Ovary (tissue), 9 donors: ENCODE results near the gene APBB1IP. TPM values are rescaled to one million over a fixed set of nuclear protein-coding genes. Genes with fewer than 3 reads are reported as not detected.
"Not testable (repeated sequence)": the region's sequence is repeated elsewhere in the genome, so short reads cannot be mapped to it uniquely, and the experiment has no call there.

Experiments
- DNase-seq, 5 donors: peaks; one replicate each; pipeline ENCODE4 v3.0.0-alpha.2; 2019 to 2020
- H3K27ac ChIP-seq, 2 donors: fragments of 200-600 bp; one replicate each; pipeline versions ENCODE4 v1.5.1 to v1.8.0; 2019 to 2022
- H3K27me3 ChIP-seq: fragments of 200-600 bp; one replicate; pipeline ENCODE4 v1.8.0; 2022
- H3K36me3 ChIP-seq: fragments of 200-600 bp; sonication (generic); one replicate; pipeline ENCODE4 v1.5.1; 2019
- H3K4me1 ChIP-seq: one replicate; pipeline ENCODE4 v1.8.1; 2013; ENCODE audit warnings: mild to moderate bottlenecking, moderate library complexity; ENCODE audit not compliant: insufficient read depth
- H3K4me3 ChIP-seq: fragments of 200-600 bp; sonication (generic); one replicate; pipeline ENCODE4 v1.5.1; 2017
- H3K9me3 ChIP-seq, 2 donors: fragments of 200-600 bp in 1 of 2; sonication (generic) in 1 of 2; one replicate each; pipeline versions ENCODE4 v1.5.1 to v1.8.1; 2013 to 2019; ENCODE audit warnings: mild to moderate bottlenecking in 1 of 2, moderate library complexity in 1 of 2
- CTCF ChIP-seq, 3 donors: fragments of 450-650 bp in 2 of 3; fragments of 200-600 bp in 1 of 3; IDR thresholded peaks; one replicate each; pipeline versions ENCODE4 v1.5.1 to v1.8.0; 2016 to 2022; ENCODE audit warnings: antibody characterized with exemption in 3 of 3, mild to moderate bottlenecking in 1 of 3
- EP300 ChIP-seq: sonication (generic); formaldehyde crosslinking; IDR thresholded peaks from one replicate; pipeline ENCODE4 v1.6.1; 2017; ENCODE audit warnings: antibody characterized with exemption
- POLR2A ChIP-seq: fragments of 450-650 bp; IDR thresholded peaks from one replicate; pipeline ENCODE4 v1.6.1; 2017; ENCODE audit warnings: antibody characterized with exemption, mild to moderate bottlenecking, moderate library complexity
- WGBS, 3 donors: extraction: QIAGEN DNeasy Blood & Tissue Kit in 1 of 3; methylation state at CpG; one replicate each; pipeline versions ENCODE4 v1.1.5 to v1.1.7; 2013 to 2017; 5-methylcytosine and 5-hydroxymethylcytosine counted together
- intact Hi-C, 4 donors: fragments of 100-400 bp; cut with DNase I; formaldehyde crosslinking; loops; one replicate each; pipeline versions ENCODE4 v1.11.0 to v1.15.1; 2022 to 2023
- polyA plus RNA-seq, 2 donors: library from polyadenylated mRNA; stranded (reverse); fragments of 200-250 nt in 1 of 2; fragments of 350-450 nt in 1 of 2; fragmentation: Illumina TruSeq in 1 of 2; extraction: RNeasy Lipid Tissue Mini Kit (QIAGEN cat#74804) in 1 of 2; gene quantifications; one replicate each; pipeline ENCODE4 v1.2.3, GENCODE V29; 2013 to 2014
- total RNA-seq, 7 donors: library from RNA; depleted of rRNA in 2 of 7; stranded (reverse); fragments of >200 nt in 2 of 7; fragmentation: NEBNext Ultra II Directional in 3 of 7; extraction: Animal tissue kit (Norgen Biotek cat#: 25700) in 3 of 7; gene quantifications; one replicate each; pipeline versions ENCODE4 v1.1.0 to v1.2.4, GENCODE V29; 2016 to 2023
- donor health status: DM: no; HTN: no; CAD: no; lungs with moderate emphysema.
- donor health status: DM: no; HTN: no; CAD: no.
- donor health status: Bipolar disorder and iron deficiency.
- donor health status: DM: yes; HTN: yes; CAD: no.
- donor health status: DM: no; HTN: no; CAD: no.
- donor health status: DM: yes; HTN: yes; CAD: no.

Gene APBB1IP
- total and polyA plus RNA-seq, 9 donors = 0.64 to 10.2 (median 1.8) TPM

- Histone ChIP-seq H3K36me3 (no peaks in the 10 kb centered on the region), H3K27me3 (no peaks in the 10 kb centered on the region), H3K27ac (no peak overlapping the region), H3K4me3 (no peak overlapping the region), H3K9me3 (no peaks in the 10 kb centered on the region), H3K4me1 (no peaks in the 10 kb centered on the region)
- intact Hi-C loops = no loop called here
- TF ChIP-seq EP300 = no peak
- TF ChIP-seq CTCF (IDR thresholded peaks at IDR 0.05) = no peak
- no peak for TF ChIP-seq POLR2A
- WGBS, 3 donors = 81 to 85% (median 81%) methylated on average over 4 of the region's 4 CpGs
- no peak for DNase-seq
Measured at GRCh38 chr10:26574783-26575182, 136.6 kb downstream of the APBB1IP start.

- H3K27ac ChIP-seq, intact Hi-C loops, H3K4me1 ChIP-seq, DNase-seq, H3K36me3 ChIP-seq, H3K4me3 ChIP-seq, H3K9me3 ChIP-seq, H3K27me3 ChIP-seq: not testable (repeated sequence)
- 86 to 88% (median 87%) methylated on average over 6 of the region's 6 CpGs for WGBS, 3 donors
Measured at GRCh38 chr10:26578371-26578770, 140.2 kb downstream of the APBB1IP start.

GRCh38 chr10:26579256-26580063 lies 141.3 kb downstream of the APBB1IP start:
- TF ChIP-seq POLR2A (no peak), EP300 (no peak), CTCF (IDR thresholded peaks at IDR 0.05) (no peak)
- Histone ChIP-seq H3K27ac (no peak overlapping the region), H3K9me3 (no peaks in the 10 kb centered on the region), H3K4me3 (no peak overlapping the region), H3K36me3 (no peaks in the 10 kb centered on the region), H3K4me1 (no peaks in the 10 kb centered on the region), H3K27me3 (no peaks in the 10 kb centered on the region)
- no peak for DNase-seq
- intact Hi-C loops = no loop called here
- WGBS, 3 donors = 85 to 88% (median 87%) methylated on average over 26 of the region's 26 CpGs

- Histone ChIP-seq H3K9me3 (no peaks in the 10 kb centered on the region), H3K4me3 (no peak overlapping the region), H3K27me3 (no peaks in the 10 kb centered on the region), H3K4me1 (no peaks in the 10 kb centered on the region), H3K36me3 (no peaks in the 10 kb centered on the region), H3K27ac (no peak overlapping the region)
- no peak for DNase-seq
- no peak for TF ChIP-seq EP300
- 85 to 95% (median 86%) methylated on average over 11 of the region's 11 CpGs for WGBS, 3 donors
- intact Hi-C loops = no loop called here
Measured at GRCh38 chr10:26586211-26586610, 148.1 kb downstream of the APBB1IP start.

GRCh38 chr10:26588611-26589010 lies 150.5 kb downstream of the APBB1IP start:
- no peak for TF ChIP-seq POLR2A
- TF ChIP-seq CTCF (IDR thresholded peaks at IDR 0.05) = no peak
- no peak for TF ChIP-seq EP300
- Histone ChIP-seq H3K4me1 (no peaks in the 10 kb centered on the region), H3K27ac (no peak overlapping the region), H3K4me3 (no peak overlapping the region), H3K36me3 (no peaks in the 10 kb centered on the region), H3K27me3 (no peaks in the 10 kb centered on the region), H3K9me3 (no peaks in the 10 kb centered on the region)
- intact Hi-C loops = no loop called here
- 75 to 87% (median 87%) methylated on average over 11 to 12 of the region's 12 CpGs for WGBS, 3 donors
- DNase-seq = no peak

- not testable (repeated sequence) for H3K27me3 ChIP-seq
Measured at GRCh38 chr10:26589813-26590212, 151.7 kb downstream of the APBB1IP start.

More at GRCh38 chr10:26589813-26590212, 151.7 kb downstream of the APBB1IP start:
- H3K9me3 ChIP-seq, H3K36me3 ChIP-seq, H3K4me1 ChIP-seq, H3K4me3 ChIP-seq, DNase-seq, H3K27ac ChIP-seq, intact Hi-C loops: not testable (repeated sequence)
- WGBS, 3 donors = 61 to 63% (median 62%) methylated on average over 5 of the region's 5 CpGs
